Measurements from ENCODE around the gene AGPAT3.

The AGPAT3 gene

GRCh38 chr21:43981151-43981870 is 116.3 kb downstream of the AGPAT3 start:
- H3K9me2 ChIP-seq (replicated peaks; ENCODE audit: control insufficient read depth, low read length), result no peaks in the 10 kb centered on the region
- H3F3A ChIP-seq (ENCODE audit: control insufficient read depth, insufficient read depth), result no peaks in the 10 kb centered on the region
- no peak overlapping the region for H3K4me2 ChIP-seq (ENCODE audit: low read length)
- no peaks in the 10 kb centered on the region for H3K4me1 ChIP-seq (ENCODE audit: control insufficient read depth, low read length)
- H3K9me3 ChIP-seq (ENCODE audit: control insufficient read depth, insufficient read depth, low read length), result no peaks in the 10 kb centered on the region
- no peaks in the 10 kb centered on the region for H4K20me1 ChIP-seq (ENCODE audit: control insufficient read depth, insufficient read depth, low read depth, low read length)
- no peak for TF ChIP-seq EZH2phosphoT487 (IDR thresholded peaks at IDR 0.05; ENCODE audit: borderline replicate concordance, low read length)
- TF ChIP-seq, protein P1, sequence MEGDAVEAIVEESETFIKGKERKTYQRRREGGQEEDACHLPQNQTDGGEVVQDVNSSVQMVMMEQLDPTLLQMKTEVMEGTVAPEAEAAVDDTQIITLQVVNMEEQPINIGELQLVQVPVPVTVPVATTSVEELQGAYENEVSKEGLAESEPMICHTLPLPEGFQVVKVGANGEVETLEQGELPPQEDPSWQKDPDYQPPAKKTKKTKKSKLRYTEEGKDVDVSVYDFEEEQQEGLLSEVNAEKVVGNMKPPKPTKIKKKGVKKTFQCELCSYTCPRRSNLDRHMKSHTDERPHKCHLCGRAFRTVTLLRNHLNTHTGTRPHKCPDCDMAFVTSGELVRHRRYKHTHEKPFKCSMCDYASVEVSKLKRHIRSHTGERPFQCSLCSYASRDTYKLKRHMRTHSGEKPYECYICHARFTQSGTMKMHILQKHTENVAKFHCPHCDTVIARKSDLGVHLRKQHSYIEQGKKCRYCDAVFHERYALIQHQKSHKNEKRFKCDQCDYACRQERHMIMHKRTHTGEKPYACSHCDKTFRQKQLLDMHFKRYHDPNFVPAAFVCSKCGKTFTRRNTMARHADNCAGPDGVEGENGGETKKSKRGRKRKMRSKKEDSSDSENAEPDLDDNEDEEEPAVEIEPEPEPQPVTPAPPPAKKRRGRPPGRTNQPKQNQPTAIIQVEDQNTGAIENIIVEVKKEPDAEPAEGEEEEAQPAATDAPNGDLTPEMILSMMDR (IDR thresholded peaks at IDR 0.05; ENCODE audit: low read depth, low read length, poor library complexity, severe bottlenecking), result no peak
- no peaks in the 10 kb centered on the region; the same call in 1 of the 2 replicates for H3K36me3 ChIP-seq (ENCODE audit: control insufficient read depth, low read length)
- H3K27ac ChIP-seq (ENCODE audit: low read depth, low read length), result no peak overlapping the region
- no peak overlapping the region for H3K4me3 ChIP-seq (ENCODE audit: low read length)
- H3K79me2 ChIP-seq (ENCODE audit: control insufficient read depth, low read length), result no peaks in the 10 kb centered on the region
- no peaks in the 10 kb centered on the region for H3K27me3 ChIP-seq (ENCODE audit: control insufficient read depth, low read length)

DNA sequence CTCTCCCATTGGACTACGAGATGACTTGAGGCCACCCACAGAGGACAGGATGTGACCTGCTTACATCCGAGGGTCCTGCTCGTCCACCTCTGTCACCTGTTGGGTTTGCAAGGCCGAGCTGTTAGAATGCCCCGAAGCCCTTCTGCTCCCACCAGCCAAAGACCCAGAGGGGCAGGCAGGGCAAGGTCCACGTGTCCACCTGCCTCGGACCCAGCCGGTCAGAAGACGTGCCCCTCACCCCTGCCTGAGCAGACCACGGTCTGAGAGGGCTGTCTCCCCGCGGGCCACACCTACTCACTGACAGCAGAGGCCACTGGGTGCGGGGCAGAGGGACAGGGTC is 116.8 kb downstream of the AGPAT3 start:
- Histone ChIP-seq H3K4me2 (ENCODE audit: low read length) (no peak overlapping the region), H3K79me2 (ENCODE audit: control insufficient read depth, low read length) (no peaks in the 10 kb centered on the region), H3K36me3 (ENCODE audit: control insufficient read depth, low read length) (no peaks in the 10 kb centered on the region; the same call in 1 of the 2 replicates), H3K4me3 (ENCODE audit: low read length) (no peak overlapping the region), H4K20me1 (ENCODE audit: control insufficient read depth, insufficient read depth, low read depth, low read length) (no peaks in the 10 kb centered on the region), H3K4me1 (ENCODE audit: control insufficient read depth, low read length) (no peaks in the 10 kb centered on the region), H3K9me2 (replicated peaks; ENCODE audit: control insufficient read depth, low read length) (no peaks in the 10 kb centered on the region), H3K9me3 (ENCODE audit: control insufficient read depth, insufficient read depth, low read length) (no peaks in the 10 kb centered on the region), H3K27me3 (ENCODE audit: control insufficient read depth, low read length) (no peaks in the 10 kb centered on the region), H3F3A (ENCODE audit: control insufficient read depth, insufficient read depth) (no peaks in the 10 kb centered on the region), H3K27ac (ENCODE audit: low read depth, low read length) (no peak overlapping the region)
- TF ChIP-seq, protein P1 (IDR thresholded peaks at IDR 0.05; ENCODE audit: low read depth, low read length, poor library complexity, severe bottlenecking), result no peak
- TF ChIP-seq EZH2phosphoT487 (IDR thresholded peaks at IDR 0.05; ENCODE audit: borderline replicate concordance, low read length), result no peak

DNA sequence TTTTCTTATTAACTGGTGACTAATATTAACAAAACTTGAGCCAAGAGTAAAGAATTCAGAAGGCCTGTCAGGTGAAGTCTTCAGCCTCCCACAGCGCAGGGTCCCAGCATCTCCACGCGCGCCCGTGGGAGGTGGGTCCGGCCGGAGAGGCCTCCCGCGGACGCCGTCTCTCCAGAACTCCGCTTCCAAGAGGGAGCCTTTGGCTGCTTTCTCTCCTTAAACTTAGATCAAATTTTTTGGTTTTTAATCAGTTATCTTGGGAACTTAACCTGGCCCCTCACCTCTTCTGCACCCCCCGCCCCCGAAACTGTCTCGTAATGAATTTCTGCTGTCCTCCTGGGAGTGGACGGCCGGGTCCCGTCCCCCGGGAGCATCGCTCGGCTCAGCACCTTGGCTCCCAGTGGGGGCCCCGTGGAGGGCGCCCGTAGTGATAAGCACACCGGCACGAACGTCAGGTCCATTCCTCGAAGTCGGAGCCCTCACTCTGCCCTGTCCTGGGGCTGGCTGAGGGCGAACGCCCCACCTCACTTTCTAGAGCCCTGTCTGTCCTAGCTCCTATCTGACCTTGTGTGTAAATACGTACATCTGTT is 117.6 kb downstream of the AGPAT3 start:
- Histone ChIP-seq H3K27ac (ENCODE audit: low read depth, low read length) (no peak overlapping the region), H3K79me2 (ENCODE audit: control insufficient read depth, low read length) (no peaks in the 10 kb centered on the region), H3K9me3 (ENCODE audit: control insufficient read depth, insufficient read depth, low read length) (no peaks in the 10 kb centered on the region), H3K9me2 (replicated peaks; ENCODE audit: control insufficient read depth, low read length) (no peaks in the 10 kb centered on the region), H4K20me1 (ENCODE audit: control insufficient read depth, insufficient read depth, low read depth, low read length) (no peaks in the 10 kb centered on the region), H3K27me3 (ENCODE audit: control insufficient read depth, low read length) (no peaks in the 10 kb centered on the region), H3K4me1 (ENCODE audit: control insufficient read depth, low read length) (no peaks in the 10 kb centered on the region), H3F3A (ENCODE audit: control insufficient read depth, insufficient read depth) (no peaks in the 10 kb centered on the region), H3K4me3 (ENCODE audit: low read length) (no peak overlapping the region), H3K36me3 (ENCODE audit: control insufficient read depth, low read length) (no peaks in the 10 kb centered on the region; the same call in 1 of the 2 replicates), H3K4me2 (ENCODE audit: low read length) (no peak overlapping the region)
- TF ChIP-seq, protein P1 (IDR thresholded peaks at IDR 0.05; ENCODE audit: low read depth, low read length, poor library complexity, severe bottlenecking), result no peak
- no peak for TF ChIP-seq EZH2phosphoT487 (IDR thresholded peaks at IDR 0.05; ENCODE audit: borderline replicate concordance, low read length)
